DMS79 (cell line): ENCODE measurements around the gene BMP6.

Experiments
- DNase-seq: peaks from one replicate; lab custom pipeline; 2025; lab: John Stamatoyannopoulos, UW

The BMP6 gene

GRCh38 chr6:7828124-7828523 is 102.2 kb downstream of the BMP6 start:
- no peak for DNase-seq

GRCh38 chr6:7832904-7833750 is 107.2 kb downstream of the BMP6 start:
- no peak for DNase-seq

- DNase-seq = no peak
These were observed 107.8 kb downstream of the BMP6 start for GRCh38 chr6:7833751-7834070.

GRCh38 chr6:7836371-7837026 is 110.6 kb downstream of the BMP6 start:
- no peak for DNase-seq

GRCh38 chr6:7841781-7842468 is 116.0 kb downstream of the BMP6 start:
- DNase-seq = no peak

DNA sequence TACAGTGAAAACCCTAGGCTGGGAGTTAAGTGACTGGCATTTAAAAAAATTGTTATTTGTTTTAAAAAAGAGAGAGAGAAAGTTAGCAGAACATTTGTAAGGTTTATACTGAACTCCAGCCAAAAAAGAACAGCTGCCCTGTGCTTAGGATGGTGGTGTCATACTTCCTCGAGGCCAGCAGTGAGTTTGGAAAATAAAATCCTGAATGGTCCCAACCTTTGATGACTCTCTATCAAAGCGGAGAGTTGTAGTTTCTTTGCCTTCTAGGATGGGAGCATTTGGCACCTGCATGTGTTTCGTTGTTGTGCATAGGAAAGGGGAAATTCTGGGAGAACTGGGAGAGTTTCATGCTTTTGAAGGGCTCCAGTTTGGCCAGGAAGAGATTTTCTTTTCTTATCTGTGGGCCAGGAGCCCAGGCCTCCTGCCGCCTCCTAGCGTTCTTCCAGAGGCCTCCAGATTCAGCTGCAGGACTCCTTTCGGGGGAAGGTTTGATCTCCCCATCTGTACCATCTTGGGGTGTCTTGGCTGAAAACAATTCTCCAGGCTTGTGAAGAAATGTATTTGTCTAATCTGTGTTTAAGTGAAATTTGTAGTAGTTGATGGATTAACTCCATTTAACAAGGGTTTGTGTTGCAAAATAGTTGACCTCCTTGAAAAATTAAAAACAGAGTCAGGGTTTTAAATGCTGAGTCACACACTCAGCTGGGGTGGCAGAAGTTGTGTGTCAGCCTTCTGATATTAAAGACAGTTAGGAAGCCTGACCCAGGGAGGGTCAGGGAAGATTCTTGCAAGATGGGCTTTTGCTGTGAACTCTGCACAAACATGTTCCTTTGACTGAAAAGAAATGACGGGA is 121.3 kb downstream of the BMP6 start:
- no peak for DNase-seq

GRCh38 chr6:7848229-7848628 is 122.3 kb downstream of the BMP6 start:
- DNase-seq = no peak

- DNase-seq = no peak
These were observed 125.9 kb downstream of the BMP6 start for GRCh38 chr6:7851780-7852179.

DNA sequence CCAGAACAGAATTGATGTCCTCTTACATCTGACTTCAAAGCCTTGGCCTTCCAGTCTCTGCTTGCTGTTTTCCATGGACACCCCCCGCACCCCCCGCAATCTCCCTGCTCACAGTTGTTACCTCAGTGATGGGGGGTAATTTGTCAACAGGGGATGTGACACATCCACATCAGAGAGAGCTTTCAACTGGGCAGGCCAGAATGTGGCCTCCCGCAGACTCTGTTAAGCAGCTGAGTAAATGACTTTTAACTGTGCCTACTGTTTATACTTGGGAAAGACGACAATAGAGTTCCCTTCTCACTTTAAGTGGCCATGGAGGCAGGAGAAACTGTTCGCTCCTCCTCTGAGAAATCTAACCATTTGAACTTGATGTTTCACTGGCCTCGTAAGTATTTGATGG is 133.7 kb downstream of the BMP6 start:
- DNase-seq = no peak

DNA sequence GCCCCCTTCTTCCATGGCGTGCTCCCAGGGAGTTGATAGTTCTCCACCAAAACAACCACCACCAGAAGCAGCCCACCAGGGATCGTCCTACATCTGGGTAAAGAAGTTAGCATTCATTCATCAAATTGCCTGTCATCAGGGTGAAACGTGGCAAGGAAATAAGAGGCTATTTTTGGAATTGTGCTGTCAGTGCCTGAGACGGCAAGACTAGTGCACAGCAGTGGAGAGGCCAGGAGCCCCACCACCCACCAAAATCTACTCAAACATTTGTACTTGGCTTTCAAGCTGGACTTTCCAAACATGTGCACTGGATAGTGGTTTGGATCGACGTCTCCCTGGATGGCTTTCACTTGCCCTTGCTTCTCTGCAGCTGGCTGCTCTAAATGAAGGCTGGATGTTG is 139.9 kb downstream of the BMP6 start:
- DNase-seq = no peak

- DNase-seq = no peak
These were observed 140.6 kb downstream of the BMP6 start for GRCh38 chr6:7866526-7866925.

- DNase-seq = no peak
These were observed 143.0 kb downstream of the BMP6 start for GRCh38 chr6:7868926-7869325.

DNA sequence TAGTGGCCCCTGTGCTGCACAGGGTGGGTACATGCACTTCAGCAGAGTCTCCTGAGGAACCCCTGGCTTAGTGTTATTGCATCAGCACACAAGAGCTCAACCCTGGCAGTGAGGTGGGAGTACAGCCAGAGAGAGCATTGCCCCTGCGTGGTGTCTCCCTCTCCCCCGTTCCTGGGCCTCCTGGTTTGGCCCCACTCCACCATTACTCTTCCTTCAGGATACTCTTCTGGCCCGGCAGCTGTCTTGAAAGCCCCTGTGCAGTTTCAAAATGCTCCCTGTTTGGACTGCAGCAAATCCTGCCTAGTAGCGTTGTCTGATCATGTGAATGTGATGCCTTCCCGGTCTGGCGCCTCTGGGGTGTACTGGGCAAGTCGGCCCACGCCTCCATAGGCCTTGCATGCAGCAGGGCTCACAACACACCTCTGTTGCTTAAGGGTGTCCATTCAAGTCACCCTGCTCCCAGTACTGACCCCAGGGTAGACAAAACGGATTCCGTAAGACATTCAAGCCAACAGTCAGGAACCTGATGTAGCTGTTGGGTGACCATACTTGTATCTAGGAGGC is 152.6 kb downstream of the BMP6 start:
- no peak for DNase-seq

GRCh38 chr6:7879043-7879442 is 153.1 kb downstream of the BMP6 start:
- no peak for DNase-seq

GRCh38 chr6:7879579-7879978 is 153.7 kb downstream of the BMP6 start:
- DNase-seq = no peak

- DNase-seq = no peak
These were observed 154.2 kb downstream of the BMP6 start for GRCh38 chr6:7879980-7880717.

GRCh38 chr6:7880718-7881107 is 154.8 kb downstream of the BMP6 start:
- DNase-seq = no peak

- no peak for DNase-seq
These were observed 156.0 kb downstream of the BMP6 start for GRCh38 chr6:7881765-7882500.

DNA sequence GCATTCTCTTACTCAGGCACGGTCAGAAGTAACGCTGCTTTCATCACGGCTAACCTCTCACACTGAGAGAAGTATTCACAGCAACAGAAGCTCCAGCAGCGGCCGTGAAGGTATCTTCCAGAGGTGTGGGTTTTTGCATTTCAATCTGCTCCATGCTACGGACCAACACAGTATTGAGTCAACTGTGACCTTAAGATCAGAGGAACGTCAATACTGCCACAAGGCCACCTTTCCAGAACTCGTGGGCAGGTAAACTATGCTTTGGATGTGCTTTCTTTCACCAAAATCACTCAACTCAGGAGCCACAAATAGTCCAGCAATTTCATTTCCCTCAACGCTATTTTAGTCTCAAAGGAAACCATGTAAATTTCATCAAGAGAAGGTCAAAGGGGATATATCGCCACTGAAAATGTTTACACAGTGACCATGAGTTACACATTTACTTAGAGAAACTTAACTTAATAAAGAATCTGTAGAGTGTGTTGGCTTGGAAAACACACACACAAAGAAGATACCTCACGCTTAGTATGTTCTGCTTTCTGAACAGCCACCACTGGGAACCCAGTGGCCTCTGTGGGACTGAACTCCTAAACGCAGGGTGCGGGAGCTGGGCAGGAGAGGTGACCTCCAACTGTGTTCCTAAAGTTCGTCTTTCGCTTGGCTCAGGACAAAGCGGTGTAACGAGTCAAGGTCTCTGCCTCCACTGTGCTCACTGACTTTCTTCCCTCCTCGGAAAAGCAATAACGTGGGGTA is 156.8 kb downstream of the BMP6 start:
- DNase-seq = no peak

GRCh38 chr6:7883381-7883780 is 157.5 kb downstream of the BMP6 start:
- no peak for DNase-seq
